K562 (cell line): ENCODE results near the gene PPFIA3. TPM values are rescaled to one million over a fixed set of nuclear protein-coding genes. Genes with fewer than 3 reads are reported as not detected.
A peak's percentile ranks its signal among the peaks of the same experiment; 100 is the strongest.

ENCODE experiments used
- ARID4B ChIP-seq: sonication (generic); formaldehyde crosslinking; IDR thresholded peaks from 2 replicates; pipeline ENCODE4 v1.8.0; 2022; ENCODE audit warnings: mild to moderate bottlenecking, missing genetic modification reagents
- ATF3 ChIP-seq, 2 experiments: fragments of 450-650 bp in 1 of 2; sonication (generic) in 1 of 2; formaldehyde crosslinking in 1 of 2; IDR thresholded peaks in 1 of 2; conservative IDR thresholded peaks in 1 of 2; 2 replicates each; pipeline versions ENCODE4 v1.6.1 to v1.8.1; 2016 to 2023; ENCODE audit warnings: mild to moderate bottlenecking in 2 of 2, moderate library complexity in 2 of 2, inconsistent platforms in 1 of 2, missing genetic modification reagents in 1 of 2
- CCAR2 ChIP-seq: fragments of 200-400 bp; formaldehyde crosslinking; IDR thresholded peaks from 2 replicates; pipeline ENCODE4 v1.6.1; 2017; ENCODE audit warnings: mild to moderate bottlenecking, low read depth, low read length
- FOXP4 ChIP-seq: sonication (generic); formaldehyde crosslinking; IDR thresholded peaks from 2 replicates; pipeline ENCODE4 v1.8.0; 2022; ENCODE audit warnings: mild to moderate bottlenecking, missing genetic modification reagents, borderline replicate concordance
- IRF9 ChIP-seq: fragments of 450-650 bp; IDR thresholded peaks from 2 replicates; pipeline ENCODE4 v1.6.1; 2016; ENCODE audit warnings: missing biosample characterization, missing genetic modification characterization
- MLLT1 ChIP-seq, 2 experiments: fragments of 450-650 bp; IDR thresholded peaks; 2 replicates each; pipeline ENCODE4 v1.6.1; 2016
- NONO ChIP-seq, 2 experiments: fragments of 200-400 bp in 1 of 2; fragments of 450-650 bp in 1 of 2; formaldehyde crosslinking in 1 of 2; IDR thresholded peaks; 2 replicates each; pipeline ENCODE4 v1.6.1; 2017; ENCODE audit warnings: low read depth in 2 of 2, mild to moderate bottlenecking in 2 of 2, moderate library complexity in 2 of 2, low read length in 1 of 2
- PPARD ChIP-seq: fragments of 250-450 bp; sonication (Bioruptor Pico); IDR thresholded peaks from 2 replicates; pipeline ENCODE4 v1.8.0; 2022; ENCODE audit warnings: inconsistent platforms, mild to moderate bottlenecking, moderate library complexity
- TBL1XR1 ChIP-seq, 2 experiments: IDR thresholded peaks; 2 replicates each; pipeline ENCODE4 v1.6.1; 2012; ENCODE audit warnings: improper control_type of control experiment in 2 of 2, low read length in 2 of 2, mild to moderate bottlenecking in 1 of 2
- USF1 ChIP-seq: sonication (generic); formaldehyde crosslinking; IDR thresholded peaks from 2 replicates; pipeline ENCODE4 v1.9.0; 2022; ENCODE audit warnings: mild to moderate bottlenecking, missing genetic modification reagents
- polyA plus RNA-seq, 8 experiments: library from polyadenylated mRNA; depleted of rRNA in 4 of 8; stranded (reverse) in 5 of 8; unstranded in 3 of 8; fragments of >200 nt; fragmentation: Nextera tagmentation in 2 of 8; fragmentation: Illumina TruSeq in 1 of 8; extraction: Ambion mirVana in 2 of 8; extraction: Trizol in 1 of 8; gene quantifications; 2 replicates each; pipeline versions ENCODE4 v1.2.1 to v1.2.3, GENCODE V29; 2011 to 2014; ENCODE audit warnings: inconsistent platforms in 1 of 8, missing spikeins in 1 of 8
- total RNA-seq, 7 experiments: library from RNA; depleted of rRNA in 6 of 7; stranded (reverse); fragments of >200 nt in 6 of 7; fragmentation: Illumina TruSeq in 2 of 7; extraction: Trizol in 2 of 7; gene quantifications; 2 replicates each; pipeline versions ENCODE4 v1.2.1 to v1.2.3, GENCODE V29; 2011 to 2021; ENCODE audit warnings: low replicate concordance in 1 of 7

Gene PPFIA3
- total and polyA plus RNA-seq, 9 of the 15 experiments (the other 6 are each of a cell fraction or from before 2014, with no cell fraction given), result 0.10 to 53.0 (median 17.6) TPM

GRCh38 chr19:49151267-49152118, 32.1 kb downstream of the PPFIA3 start (continued):
- TF ChIP-seq ATF3 (IDR thresholded peaks at IDR 0.05), result no peak
- TF ChIP-seq ATF3 (CRISPR knock-in tag; conservative IDR thresholded peaks at IDR 0.05), result no peak; the same call in none of the 2 replicates
- no peak for TF ChIP-seq NONO (IDR thresholded peaks at IDR 0.05; ENCODE audit: low read depth in 2 of 2, low read length in 1 of 2)
- TF ChIP-seq USF1 (CRISPR knock-in tag), result peak; percentile 95
- peak; percentile 94 for TF ChIP-seq ARID4B (CRISPR knock-in tag)
- TF ChIP-seq FOXP4, result 0 out of 2 replicates have a peak, but pooled peaks have one; percentile 57
- TF ChIP-seq MLLT1 (IDR thresholded peaks at IDR 0.05), result no peak
- no peak for TF ChIP-seq TBL1XR1 (IDR thresholded peaks at IDR 0.05; ENCODE audit: low read length in 2 of 2)
- no peak for TF ChIP-seq CCAR2
- TF ChIP-seq IRF9 (tag), result no peak
- no peak for TF ChIP-seq PPARD (CRISPR knock-in tag)
